Smooth muscle cell (in vitro differentiated cells): ENCODE data around the gene ARID1A. TPM values are rescaled to one million over a fixed set of nuclear protein-coding genes. Genes with fewer than 3 reads are reported as not detected.

Experiments
- DNase-seq: peaks from one replicate; lab custom pipeline; 2025; ENCODE audit not compliant: unreplicated experiment; lab: John Stamatoyannopoulos, UW
- H2AFZ ChIP-seq: fragments of 200-600 bp; sonication (generic); 2 replicates; pipeline ENCODE4 v1.6.0; 2016; ENCODE audit warnings: antibody characterized with exemption, low read depth, mild to moderate bottlenecking
- H3F3A ChIP-seq: fragments of 200-600 bp; sonication (generic); 2 replicates; pipeline ENCODE4 v1.6.0; 2017; ENCODE audit warnings: antibody characterized with exemption, low read depth
- H3K27ac ChIP-seq: fragments of 200-600 bp; sonication (generic); 2 replicates; pipeline ENCODE4 v1.5.1; 2016; ENCODE audit warnings: low read depth, mild to moderate bottlenecking
- H3K27me3 ChIP-seq: fragments of 200-600 bp; sonication (generic); 2 replicates; pipeline ENCODE4 v1.6.1; 2016; ENCODE audit warnings: low read depth, mild to moderate bottlenecking
- H3K36me3 ChIP-seq: fragments of 200-600 bp; sonication (generic); 2 replicates; pipeline ENCODE4 v1.5.1; 2016; ENCODE audit warnings: low read depth
- H3K4me1 ChIP-seq: fragments of 200-600 bp; sonication (generic); 2 replicates; pipeline ENCODE4 v1.5.1; 2016; ENCODE audit warnings: low read depth
- H3K4me2 ChIP-seq: fragments of 200-600 bp; sonication (generic); 2 replicates; pipeline ENCODE4 v1.6.0; 2016; ENCODE audit warnings: mild to moderate bottlenecking
- H3K4me3 ChIP-seq: fragments of 200-600 bp; sonication (generic); 2 replicates; pipeline ENCODE4 v1.5.1; 2016; ENCODE audit warnings: mild to moderate bottlenecking
- H3K79me2 ChIP-seq: fragments of 200-600 bp; sonication (generic); 2 replicates; pipeline ENCODE4 v1.6.0; 2016; ENCODE audit warnings: low read depth, mild to moderate bottlenecking
- H3K9ac ChIP-seq: fragments of 200-600 bp; sonication (generic); 2 replicates; pipeline ENCODE4 v1.6.0; 2016; ENCODE audit warnings: low read depth
- H3K9me3 ChIP-seq: fragments of 200-600 bp; sonication (generic); replicated peaks from 2 replicates; pipeline ENCODE4 v1.5.1; 2016; ENCODE audit warnings: low read depth
- H4K20me1 ChIP-seq: fragments of 200-600 bp; sonication (generic); 2 replicates; pipeline ENCODE4 v1.6.0; 2016; ENCODE audit warnings: low read depth
- WGBS: methylation state at CpG from one replicate; pipeline ENCODE4 v1.1.7; 2016; ENCODE audit warnings: low lambda C conversion rate; 5-methylcytosine and 5-hydroxymethylcytosine counted together
- polyA plus RNA-seq: library from polyadenylated mRNA; unstranded; fragments of >200 nt; fragmentation: Nextera tagmentation; extraction: Ambion mirVana; gene quantifications from 2 replicates; pipeline ENCODE4 v1.2.1, GENCODE V29; 2016
- total RNA-seq: library from RNA; depleted of rRNA; stranded (reverse); fragments of >200 nt; gene quantifications from 2 replicates; pipeline ENCODE4 v1.2.3, GENCODE V29; 2014
- TF ChIP-seq, protein P1 (sequence below): fragments of 200-600 bp; sonication (generic); IDR thresholded peaks from 2 replicates; pipeline ENCODE4 v1.5.1; 2017; ENCODE audit warnings: borderline replicate concordance, mild to moderate bottlenecking, antibody characterized with exemption; ENCODE audit not compliant: insufficient read depth, poor library complexity, severe bottlenecking

Gene ARID1A
- total and polyA plus RNA-seq, 2 experiments from 2014 or later: 17.5 to 33.1 TPM

- peaks cover 22% of the 10 kb centered on the region for H3K36me3 ChIP-seq
- H3F3A ChIP-seq: peaks cover 22% of the 10 kb centered on the region
- no peaks in the 10 kb centered on the region for H3K9me3 ChIP-seq
- peaks cover 62% of the 10 kb centered on the region for H4K20me1 ChIP-seq
- WGBS: 98% methylated on average over 10 of the region's 13 CpGs
- H3K4me2 ChIP-seq: no peak overlapping the region
- H3K9ac ChIP-seq: no peak overlapping the region
- H3K79me2 ChIP-seq: peaks cover 30% of the 10 kb centered on the region
- no peak overlapping the region for H3K27ac ChIP-seq
- DNase-seq: no peak
- TF ChIP-seq, protein P1, sequence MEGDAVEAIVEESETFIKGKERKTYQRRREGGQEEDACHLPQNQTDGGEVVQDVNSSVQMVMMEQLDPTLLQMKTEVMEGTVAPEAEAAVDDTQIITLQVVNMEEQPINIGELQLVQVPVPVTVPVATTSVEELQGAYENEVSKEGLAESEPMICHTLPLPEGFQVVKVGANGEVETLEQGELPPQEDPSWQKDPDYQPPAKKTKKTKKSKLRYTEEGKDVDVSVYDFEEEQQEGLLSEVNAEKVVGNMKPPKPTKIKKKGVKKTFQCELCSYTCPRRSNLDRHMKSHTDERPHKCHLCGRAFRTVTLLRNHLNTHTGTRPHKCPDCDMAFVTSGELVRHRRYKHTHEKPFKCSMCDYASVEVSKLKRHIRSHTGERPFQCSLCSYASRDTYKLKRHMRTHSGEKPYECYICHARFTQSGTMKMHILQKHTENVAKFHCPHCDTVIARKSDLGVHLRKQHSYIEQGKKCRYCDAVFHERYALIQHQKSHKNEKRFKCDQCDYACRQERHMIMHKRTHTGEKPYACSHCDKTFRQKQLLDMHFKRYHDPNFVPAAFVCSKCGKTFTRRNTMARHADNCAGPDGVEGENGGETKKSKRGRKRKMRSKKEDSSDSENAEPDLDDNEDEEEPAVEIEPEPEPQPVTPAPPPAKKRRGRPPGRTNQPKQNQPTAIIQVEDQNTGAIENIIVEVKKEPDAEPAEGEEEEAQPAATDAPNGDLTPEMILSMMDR: no peak
- no peak overlapping the region for H2AFZ ChIP-seq
- H3K4me3 ChIP-seq: no peak overlapping the region
- H3K4me1 ChIP-seq: no peaks in the 10 kb centered on the region
- no peaks in the 10 kb centered on the region for H3K27me3 ChIP-seq
These were observed 78.6 kb downstream of the ARID1A start for GRCh38 chr1:26774462-26774861.

GRCh38 chr1:26775666-26776065, 79.9 kb downstream of the ARID1A start:
- Histone ChIP-seq H3K79me2 (peaks cover 30% of the 10 kb centered on the region), H3K9ac (no peak overlapping the region), H3K4me1 (no peaks in the 10 kb centered on the region), H2AFZ (no peak overlapping the region), H3K36me3 (peaks cover 22% of the 10 kb centered on the region), H3K27ac (no peak overlapping the region), H3K9me3 (no peaks in the 10 kb centered on the region), H3K4me2 (no peak overlapping the region), H3K27me3 (no peaks in the 10 kb centered on the region), H3K4me3 (no peak overlapping the region), H3F3A (peaks cover 12% of the 10 kb centered on the region), H4K20me1 (peaks cover 64% of the 10 kb centered on the region)
- no peak for DNase-seq
- 97% methylated on average over 4 of the region's 4 CpGs for WGBS
- TF ChIP-seq, protein P1: no peak

GRCh38 chr1:26779098-26779668, 83.4 kb downstream of the ARID1A start:
- no peak overlapping the region for H3K27ac ChIP-seq
- TF ChIP-seq, protein P1: no peak
- H3K9ac ChIP-seq: no peak overlapping the region
- DNase-seq: no peak
- H3K36me3 ChIP-seq: peaks cover 21% of the 10 kb centered on the region
- H3K27me3 ChIP-seq: no peaks in the 10 kb centered on the region
- H3K9me3 ChIP-seq: no peaks in the 10 kb centered on the region
- peaks cover 38% of the 10 kb centered on the region for H3K79me2 ChIP-seq
- H3K4me2 ChIP-seq: no peak overlapping the region
- H3K4me1 ChIP-seq: no peaks in the 10 kb centered on the region
- H3K4me3 ChIP-seq: no peak overlapping the region
- peaks cover 34% of the 10 kb centered on the region for H3F3A ChIP-seq
- no peak overlapping the region for H2AFZ ChIP-seq
- peaks cover 59% of the 10 kb centered on the region for H4K20me1 ChIP-seq
- WGBS: 86% methylated on average over 11 of the region's 11 CpGs

- H3K9ac ChIP-seq: no peak overlapping the region
- H3K27ac ChIP-seq: no peak overlapping the region
- no peak overlapping the region for H3K4me2 ChIP-seq
- TF ChIP-seq, protein P1: no peak
- peaks cover 17% of the 10 kb centered on the region for H3K36me3 ChIP-seq
- peaks cover 53% of the 10 kb centered on the region for H4K20me1 ChIP-seq
- DNase-seq: no peak
- H3K4me1 ChIP-seq: peaks cover 3% of the 10 kb centered on the region
- no peaks in the 10 kb centered on the region for H3K9me3 ChIP-seq
- peaks cover 35% of the 10 kb centered on the region for H3F3A ChIP-seq
- peaks cover 34% of the 10 kb centered on the region for H3K79me2 ChIP-seq
- H3K27me3 ChIP-seq: no peaks in the 10 kb centered on the region
- WGBS: 94% methylated on average over 21 of the region's 21 CpGs
- H2AFZ ChIP-seq: no peak overlapping the region
- H3K4me3 ChIP-seq: no peak overlapping the region
These were observed 84.6 kb downstream of the ARID1A start for GRCh38 chr1:26780344-26780957.
